ENCODE measurements around the gene PAPPA2. TPM values are rescaled to one million over a fixed set of nuclear protein-coding genes. Genes with fewer than 3 reads are reported as not detected.

Gene PAPPA2
- total RNA-seq, 1 experiment from 2014 or later: not detected

DNA sequence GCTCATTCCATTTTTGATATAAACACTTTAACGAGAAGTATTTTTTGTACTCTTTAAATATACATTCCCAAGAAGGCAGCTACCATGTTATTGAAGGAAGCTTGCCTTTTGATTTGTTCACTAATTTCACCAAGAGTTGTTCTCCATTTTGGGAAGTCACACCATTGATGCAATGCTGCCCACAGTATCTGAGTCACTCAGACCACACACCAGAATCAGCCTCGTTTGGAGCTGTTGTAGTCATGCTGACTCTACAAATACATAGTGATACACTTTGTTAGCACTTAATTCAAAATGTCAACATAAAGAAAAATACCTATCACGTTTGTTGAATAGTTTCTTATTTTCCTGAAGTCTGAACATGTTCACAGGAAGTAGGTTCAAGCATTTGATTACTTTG, 78.7 kb downstream of the PAPPA2 start:
- Histone ChIP-seq H3F3A (ENCODE audit: low read length, unreplicated experiment) (no peaks in the 10 kb centered on the region), H4K20me1 (ENCODE audit: low read length) (no peaks in the 10 kb centered on the region), H3K9me2 (replicated peaks; ENCODE audit: low read length) (no peaks in the 10 kb centered on the region), H2AFZ (ENCODE audit: low read length) (no peak overlapping the region), H3K9me3 (ENCODE audit: low read length) (no peaks in the 10 kb centered on the region), H3K4me3 (ENCODE audit: low read length) (no peak overlapping the region), H3K4me2 (ENCODE audit: low read length) (no peak overlapping the region), H3K4me1 (ENCODE audit: insufficient read depth, low read length) (no peaks in the 10 kb centered on the region), H3K27me3 (ENCODE audit: low read length) (no peaks in the 10 kb centered on the region), H3K79me2 (ENCODE audit: low read length) (no peaks in the 10 kb centered on the region), H3K9ac (ENCODE audit: low read length) (no peak overlapping the region), H3K27ac (ENCODE audit: low read length) (no peak overlapping the region), H3K36me3 (ENCODE audit: low read depth, low read length) (no peaks in the 10 kb centered on the region)
- intact Hi-C loops (cut with micrococcal nuclease): no loop called here
- POLR2A ChIA-PET (ENCODE audit: unreplicated experiment): no interaction called here
- no TSS peak for BruUV-seq (replicated peaks)
- ATAC-seq (no peak), DNase-seq (no peak)
- no peak for TF ChIP-seq EZH2 (IDR thresholded peaks at IDR 0.05; ENCODE audit: low read length, unreplicated experiment)
- TF ChIP-seq CTCF (conservative IDR thresholded peaks at IDR 0.05; ENCODE audit: low read depth, low read length): no peak
- no peak for TF ChIP-seq EZH2phosphoT487 (IDR thresholded peaks at IDR 0.05; ENCODE audit: borderline replicate concordance, low read length)
- CTCF ChIA-PET: no interaction called here

DNA sequence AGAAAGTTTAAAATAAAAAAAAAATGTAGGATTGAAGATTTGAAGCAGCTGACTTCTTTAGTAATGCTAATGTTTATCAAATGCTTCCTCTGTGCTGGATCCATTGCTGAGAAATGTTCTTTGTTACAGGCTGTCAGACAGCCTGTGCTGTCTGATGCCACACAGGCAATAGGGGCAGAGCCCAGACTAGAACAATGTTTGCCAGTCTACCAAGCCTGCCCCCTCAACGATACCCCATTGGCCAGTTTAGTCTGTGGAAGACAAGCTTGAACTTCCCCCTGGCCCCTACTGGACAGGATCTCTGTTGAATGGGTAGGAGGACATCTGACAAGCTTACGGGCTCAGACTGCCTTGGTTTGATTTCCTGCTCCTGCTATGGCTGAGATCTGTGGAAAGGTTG, 79.4 kb downstream of the PAPPA2 start:
- no peaks in the 10 kb centered on the region for H3F3A ChIP-seq (ENCODE audit: low read length, unreplicated experiment)
- H3K4me3 ChIP-seq (ENCODE audit: low read length): no peak overlapping the region
- H3K79me2 ChIP-seq (ENCODE audit: low read length): no peaks in the 10 kb centered on the region
- BruUV-seq (replicated peaks): no TSS peak
- no peak for DNase-seq
- no peak overlapping the region for H2AFZ ChIP-seq (ENCODE audit: low read length)
- H4K20me1 ChIP-seq (ENCODE audit: low read length): no peaks in the 10 kb centered on the region
- POLR2A ChIA-PET (ENCODE audit: unreplicated experiment): no interaction called here
- H3K36me3 ChIP-seq (ENCODE audit: low read depth, low read length): no peaks in the 10 kb centered on the region
- no peaks in the 10 kb centered on the region for H3K9me3 ChIP-seq (ENCODE audit: low read length)
- H3K9ac ChIP-seq (ENCODE audit: low read length): no peak overlapping the region
- ATAC-seq: no peak
- TF ChIP-seq CTCF (conservative IDR thresholded peaks at IDR 0.05; ENCODE audit: low read depth, low read length): no peak
- TF ChIP-seq EZH2phosphoT487 (IDR thresholded peaks at IDR 0.05; ENCODE audit: borderline replicate concordance, low read length): no peak
- no peak for TF ChIP-seq EZH2 (IDR thresholded peaks at IDR 0.05; ENCODE audit: low read length, unreplicated experiment)
- intact Hi-C loops (cut with micrococcal nuclease): no loop called here
- CTCF ChIA-PET: no interaction called here
- no peak overlapping the region for H3K27ac ChIP-seq (ENCODE audit: low read length)
- no peak overlapping the region for H3K4me2 ChIP-seq (ENCODE audit: low read length)
- H3K9me2 ChIP-seq (replicated peaks; ENCODE audit: low read length): no peaks in the 10 kb centered on the region
- H3K27me3 ChIP-seq (ENCODE audit: low read length): no peaks in the 10 kb centered on the region
- no peaks in the 10 kb centered on the region for H3K4me1 ChIP-seq (ENCODE audit: insufficient read depth, low read length)

DNA sequence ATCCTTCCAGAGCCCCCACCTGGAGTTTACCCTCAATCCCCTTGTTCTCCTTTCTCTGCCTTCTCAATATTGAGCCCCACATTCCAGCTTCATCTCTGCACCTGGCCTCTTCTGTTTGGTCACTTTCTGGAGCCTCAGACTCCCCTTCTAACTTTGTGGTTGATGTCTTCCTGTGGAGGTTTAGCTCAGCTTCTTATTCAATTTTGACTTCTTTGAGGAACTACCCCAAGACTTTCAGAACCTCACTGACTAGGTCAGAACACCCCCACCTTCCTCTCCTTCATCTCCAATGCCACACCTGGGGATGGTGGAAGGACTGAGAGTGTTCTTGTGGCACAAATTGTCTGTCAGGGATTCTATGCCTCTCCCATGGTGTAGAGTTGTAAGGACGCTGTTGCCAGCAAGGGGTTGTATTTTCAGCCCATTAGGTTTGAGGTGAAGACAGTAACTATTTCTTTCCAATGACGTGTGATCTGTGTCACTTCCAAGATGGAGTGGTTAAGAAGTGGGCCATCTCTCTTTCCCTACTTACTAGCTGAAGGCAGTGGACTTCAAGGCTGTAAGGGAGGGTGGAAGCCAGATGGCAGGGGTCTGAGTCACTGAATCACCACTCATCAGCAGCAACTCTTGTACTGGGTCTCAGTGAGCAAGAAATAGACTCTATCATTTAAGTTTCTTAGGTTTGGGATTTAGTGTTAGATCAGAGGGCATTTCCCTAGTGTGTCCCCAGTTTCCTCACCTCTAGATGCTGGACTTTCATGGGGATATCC, 80.6 kb downstream of the PAPPA2 start:
- Histone ChIP-seq H3K4me2 (ENCODE audit: low read length) (no peak overlapping the region), H3K9ac (ENCODE audit: low read length) (no peak overlapping the region), H3K9me3 (ENCODE audit: low read length) (no peaks in the 10 kb centered on the region), H4K20me1 (ENCODE audit: low read length) (no peaks in the 10 kb centered on the region), H3F3A (ENCODE audit: low read length, unreplicated experiment) (no peaks in the 10 kb centered on the region), H3K4me1 (ENCODE audit: insufficient read depth, low read length) (no peaks in the 10 kb centered on the region), H2AFZ (ENCODE audit: low read length) (no peak overlapping the region), H3K27ac (ENCODE audit: low read length) (no peak overlapping the region), H3K79me2 (ENCODE audit: low read length) (no peaks in the 10 kb centered on the region), H3K9me2 (replicated peaks; ENCODE audit: low read length) (no peaks in the 10 kb centered on the region), H3K4me3 (ENCODE audit: low read length) (no peak overlapping the region), H3K36me3 (ENCODE audit: low read depth, low read length) (no peaks in the 10 kb centered on the region), H3K27me3 (ENCODE audit: low read length) (no peaks in the 10 kb centered on the region)
- intact Hi-C loops (cut with micrococcal nuclease): no loop called here
- BruUV-seq (replicated peaks): no TSS peak
- DNase-seq: no peak
- ChIA-PET CTCF (no interaction called here), POLR2A (ENCODE audit: unreplicated experiment) (no interaction called here)
- ATAC-seq: no peak
- TF ChIP-seq EZH2 (IDR thresholded peaks at IDR 0.05; ENCODE audit: low read length, unreplicated experiment): no peak
- TF ChIP-seq CTCF (conservative IDR thresholded peaks at IDR 0.05; ENCODE audit: low read depth, low read length): no peak
- TF ChIP-seq EZH2phosphoT487 (IDR thresholded peaks at IDR 0.05; ENCODE audit: borderline replicate concordance, low read length): no peak
